ENCODE results near the gene ELMO1.

Gene ELMO1

GRCh38 chr7:37417107-37417474 lies 31.6 kb downstream of the ELMO1 start:
- H3K27ac ChIP-seq = no peak overlapping the region
- POLR2A ChIA-PET (ENCODE audit: low non-redundant PET) = no interaction called here
- CTCF ChIA-PET = no interaction called here
- TF ChIP-seq CTCF (conservative IDR thresholded peaks at IDR 0.05; ENCODE audit: low read depth) = no peak
- no peak for DNase-seq (ENCODE audit: low spot score)

GRCh38 chr7:37416378-37417106 lies 32.1 kb downstream of the ELMO1 start:
- no peak for DNase-seq (ENCODE audit: low spot score)
- no peak for TF ChIP-seq CTCF (conservative IDR thresholded peaks at IDR 0.05; ENCODE audit: low read depth)
- H3K27ac ChIP-seq = no peak overlapping the region
- CTCF ChIA-PET = no interaction called here
- POLR2A ChIA-PET (ENCODE audit: low non-redundant PET) = no interaction called here

- POLR2A ChIA-PET (ENCODE audit: low non-redundant PET) = no interaction called here
- DNase-seq (ENCODE audit: low spot score) = no peak
- CTCF ChIA-PET = no interaction called here
- H3K27ac ChIP-seq = no peak overlapping the region
- no peak for TF ChIP-seq CTCF (conservative IDR thresholded peaks at IDR 0.05; ENCODE audit: low read depth)
These were observed 33.0 kb downstream of the ELMO1 start for GRCh38 chr7:37415629-37416028.

- POLR2A ChIA-PET (ENCODE audit: low non-redundant PET) = no interaction called here
- CTCF ChIA-PET = no interaction called here
- no peak for TF ChIP-seq CTCF (conservative IDR thresholded peaks at IDR 0.05; ENCODE audit: low read depth)
- DNase-seq (ENCODE audit: low spot score) = no peak
- no peak overlapping the region for H3K27ac ChIP-seq
These were observed 34.2 kb downstream of the ELMO1 start for GRCh38 chr7:37414352-37414983.

- TF ChIP-seq CTCF (conservative IDR thresholded peaks at IDR 0.05; ENCODE audit: low read depth) = no peak
- no peak for DNase-seq (ENCODE audit: low spot score)
- CTCF ChIA-PET = interaction anchor here (0.6 kb wide), 1 partner anchor 33 kb away, joined by 5 read pairs; no protein-coding TSS in a partner anchor
- POLR2A ChIA-PET (ENCODE audit: low non-redundant PET) = no interaction called here
- H3K27ac ChIP-seq = no peak overlapping the region
These were observed 37.1 kb downstream of the ELMO1 start for GRCh38 chr7:37411444-37412034.

GRCh38 chr7:37410305-37411229 lies 38.1 kb downstream of the ELMO1 start:
- POLR2A ChIA-PET (ENCODE audit: low non-redundant PET) = no interaction called here
- CTCF ChIA-PET = no interaction called here
- TF ChIP-seq CTCF (conservative IDR thresholded peaks at IDR 0.05; ENCODE audit: low read depth) = no peak
- no peak for DNase-seq (ENCODE audit: low spot score)
- no peak overlapping the region for H3K27ac ChIP-seq
